ENCODE data around the gene PALD1.

Gene PALD1

DNA sequence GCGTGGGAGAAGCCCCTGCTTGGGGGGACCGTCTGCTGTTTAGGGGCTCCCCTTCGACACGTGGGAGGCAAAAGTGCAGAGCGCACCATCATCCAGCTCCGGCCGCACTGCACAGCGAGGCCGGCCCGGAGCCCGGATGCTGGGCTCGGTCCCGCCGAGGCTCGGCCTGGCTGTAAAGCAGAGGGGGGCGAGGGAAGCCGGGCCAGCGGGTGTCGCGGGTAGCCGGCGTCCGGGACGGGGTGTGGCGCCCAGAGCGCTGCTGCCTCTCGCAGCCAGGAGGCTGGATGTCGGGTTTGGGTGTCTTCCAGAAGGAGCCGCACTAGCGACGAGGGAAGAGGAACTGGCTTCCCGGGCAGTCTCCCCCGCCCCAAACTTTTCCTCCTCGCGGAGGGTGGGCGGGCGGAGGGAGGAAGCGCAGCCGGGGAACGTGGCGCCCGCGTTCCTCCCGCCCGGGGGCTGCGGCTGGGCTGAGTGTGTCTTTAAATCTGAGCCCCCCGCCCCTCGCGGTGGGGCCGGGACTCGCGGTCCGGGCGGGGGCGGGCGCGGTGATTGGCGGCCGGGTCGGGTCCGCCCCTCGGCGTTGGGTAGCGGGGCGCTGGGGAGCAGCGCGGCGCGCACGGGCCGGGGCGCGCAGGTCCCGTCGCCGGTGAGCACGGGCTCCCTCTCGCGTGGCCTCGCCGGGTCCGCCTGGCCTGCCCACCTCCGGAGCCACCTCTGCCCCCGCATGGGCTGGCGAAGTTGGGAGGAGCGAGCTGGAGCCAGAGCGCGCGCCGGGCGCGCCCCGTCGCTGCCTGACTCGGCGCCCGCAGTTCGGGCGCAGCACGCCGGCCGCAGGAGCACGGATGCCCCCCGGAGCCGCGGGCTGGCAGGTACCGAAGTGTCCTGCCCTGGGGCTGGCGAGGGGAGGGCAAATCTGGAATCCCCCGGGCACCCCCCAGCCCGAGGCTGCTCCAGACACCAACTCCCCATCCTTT is at the start of gene PALD1:
Gene PALD1, plus strand, starts transcription at position 577 of the 974 bp plus-strand sequence. CDS start 47,185 bp downstream, outside the sequence.
- peak; percentile 9 to 24 for DNase-seq

DNA sequence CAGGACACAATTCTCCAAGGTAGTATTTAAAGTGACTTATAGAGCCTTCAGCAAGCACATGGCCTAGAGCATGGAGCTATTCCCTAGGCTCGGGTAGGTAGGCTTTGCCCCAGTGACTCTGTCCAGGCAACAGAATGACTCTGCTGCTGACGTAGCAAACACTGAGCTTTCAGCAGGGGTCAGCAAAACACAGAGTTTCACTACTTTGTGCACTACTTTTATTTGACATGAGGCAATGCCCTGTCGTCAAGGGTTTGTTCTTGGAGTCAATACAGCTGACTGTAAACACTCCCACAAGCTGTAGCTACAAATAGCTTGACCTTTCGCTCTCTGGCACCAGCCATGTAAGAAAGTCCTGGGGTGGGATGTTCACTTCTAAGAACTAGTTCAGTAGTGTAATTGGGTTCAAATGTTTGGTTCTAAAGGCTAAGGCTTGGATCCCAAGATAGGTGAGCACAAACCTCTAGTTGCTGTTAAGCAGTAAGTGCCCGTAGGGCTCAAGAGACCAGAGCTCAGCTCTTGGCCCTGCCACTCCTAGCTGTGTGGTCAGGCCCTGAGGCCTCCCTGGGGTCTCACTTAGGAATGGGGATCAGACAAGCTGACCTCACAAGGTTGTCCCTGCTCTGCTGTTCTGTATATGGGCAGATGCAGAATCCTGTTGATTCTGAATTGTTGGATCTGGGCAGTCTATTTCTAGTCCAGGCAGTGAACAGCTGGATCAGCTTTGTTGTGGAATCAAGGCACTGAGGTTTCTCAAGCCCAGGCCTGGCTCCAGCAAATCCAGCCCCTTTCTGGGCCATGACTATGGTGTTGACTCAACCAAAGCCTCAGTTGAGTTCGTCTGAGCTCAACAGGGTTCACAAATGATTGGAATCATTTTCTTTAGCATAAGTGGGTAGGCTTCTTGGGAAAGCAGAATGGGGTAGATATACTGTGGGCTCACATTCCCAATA is 47.8 kb upstream of the PALD1 start:
- no peak for DNase-seq

DNA sequence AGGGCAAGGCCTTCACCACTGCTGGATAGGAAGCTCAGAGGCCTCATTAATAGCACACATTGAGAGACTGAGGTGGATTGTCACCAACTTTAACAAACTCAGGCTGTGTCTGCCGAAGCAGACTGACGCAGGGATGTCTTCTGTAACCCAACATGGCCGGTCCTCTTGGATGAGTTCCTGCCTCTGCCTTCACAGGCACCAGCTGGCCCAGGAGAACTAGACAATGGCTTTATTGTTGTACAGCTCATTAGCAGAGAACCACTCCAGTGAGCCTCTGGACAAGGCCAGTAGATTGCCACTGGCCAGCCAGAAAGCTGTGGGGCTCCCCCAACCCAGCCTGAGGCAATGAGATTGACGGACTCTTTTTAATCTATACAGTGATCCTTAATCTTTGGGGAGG is 46.5 kb upstream of the PALD1 start:
- no peak for DNase-seq

DNA sequence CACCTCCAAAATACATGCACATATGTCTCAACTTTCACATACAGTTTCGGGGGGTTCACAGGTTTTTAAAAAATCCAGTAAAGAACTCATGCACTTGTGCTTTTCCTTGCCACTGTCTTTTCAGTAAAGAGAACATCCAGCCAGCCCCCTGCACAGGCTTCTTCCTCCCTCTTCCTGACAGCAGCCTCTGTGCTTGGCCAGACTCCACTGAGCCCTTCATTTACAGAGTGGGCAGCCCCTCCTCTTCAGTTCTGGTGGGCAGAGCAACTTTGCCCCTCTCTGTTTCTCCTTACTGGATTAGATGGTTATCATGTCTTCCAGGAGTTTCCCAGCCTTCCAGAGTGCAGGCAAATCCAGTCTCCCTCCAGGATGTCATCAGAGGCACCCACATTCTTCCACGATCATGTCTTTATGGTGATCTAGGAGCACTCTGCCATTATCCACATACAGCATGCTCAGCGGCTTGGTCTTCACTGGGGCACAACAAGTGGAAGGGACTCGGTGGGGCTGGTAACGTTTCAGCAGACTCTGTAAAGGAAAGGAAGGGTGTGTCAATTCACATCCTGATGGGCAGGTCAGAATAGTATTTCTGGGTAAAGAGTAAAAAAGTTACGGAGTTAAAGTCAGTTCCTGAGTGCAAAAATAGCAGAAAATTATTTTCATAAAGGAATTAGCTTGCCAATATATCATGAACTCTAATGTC is 45.9 kb upstream of the PALD1 start:
- DNase-seq, result peak in 1 of 2 donors; percentile 13

DNA sequence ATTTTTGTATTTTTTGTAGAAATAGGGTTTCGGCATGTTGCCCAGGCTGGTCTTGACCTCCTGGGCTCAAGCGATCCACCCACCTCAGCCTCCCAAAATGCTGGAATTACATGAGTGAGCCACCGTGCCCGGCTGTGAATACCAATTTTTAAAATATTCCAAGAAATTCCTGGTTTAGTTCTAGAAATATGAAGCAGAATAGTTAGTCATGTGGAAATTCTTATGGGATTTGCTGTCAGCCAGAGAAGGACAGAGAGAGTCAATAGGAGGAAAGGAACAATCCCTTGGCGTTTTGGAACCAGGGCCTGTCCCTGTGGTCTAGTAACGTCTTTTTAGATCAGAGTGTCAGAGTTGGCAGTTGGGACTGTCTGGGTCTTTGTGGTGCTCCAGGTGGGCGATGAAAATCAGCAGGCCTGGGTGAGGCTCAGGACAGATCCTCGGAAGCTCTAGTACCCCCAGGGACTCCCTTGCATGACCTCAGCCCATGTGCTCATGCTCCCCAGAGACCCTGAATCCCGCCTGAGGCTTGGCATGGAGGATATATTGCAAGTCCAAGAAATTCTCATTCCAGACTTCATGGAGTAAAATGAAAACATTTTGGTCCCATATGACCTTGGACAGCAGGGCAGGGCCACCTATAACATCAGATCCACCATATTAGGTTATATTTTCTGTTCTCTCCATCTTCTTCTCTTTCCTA is 44.8 kb upstream of the PALD1 start:
- no peak for DNase-seq

DNA sequence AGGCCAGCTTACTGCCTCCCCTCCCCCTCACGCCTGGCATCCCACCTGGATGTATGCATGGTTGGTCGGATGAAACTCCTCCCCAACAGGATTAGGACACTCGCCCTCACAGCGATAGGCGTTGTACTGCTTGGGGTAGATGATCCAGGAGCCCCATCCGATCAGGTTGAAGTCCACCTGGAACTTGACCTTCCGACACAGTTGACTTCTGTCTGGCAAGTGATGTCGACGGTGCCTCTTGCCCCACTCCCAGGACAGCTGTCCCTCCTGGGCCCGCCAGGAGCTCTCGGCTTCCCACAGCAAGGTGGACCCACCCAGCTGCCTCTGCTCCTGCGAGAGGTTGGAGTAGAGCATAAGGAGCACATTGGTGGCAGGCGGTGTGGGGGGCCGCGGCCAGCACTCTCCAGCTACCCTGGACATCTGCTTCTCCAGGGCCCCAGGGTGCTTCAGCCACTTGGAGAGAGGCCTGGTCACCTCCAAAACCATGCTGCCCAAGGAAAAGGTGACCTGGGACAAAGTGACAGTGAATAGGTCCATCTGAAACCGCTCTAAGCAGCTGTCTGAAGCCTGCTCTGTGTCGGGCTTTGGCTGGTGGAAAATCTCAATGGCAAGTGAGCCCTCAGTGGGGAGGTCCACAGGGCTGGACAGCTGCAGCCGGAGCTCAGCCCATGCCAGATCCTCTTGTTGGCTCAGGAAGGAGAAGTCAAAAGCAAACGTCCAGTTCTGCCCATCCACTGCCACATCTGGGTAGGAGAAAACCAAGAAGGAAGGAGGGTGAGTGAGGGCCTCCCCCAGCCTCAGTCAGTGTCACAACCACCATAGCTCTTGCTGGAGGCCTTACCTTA is 43.1 kb upstream of the PALD1 start:
- DNase-seq, result no peak

DNA sequence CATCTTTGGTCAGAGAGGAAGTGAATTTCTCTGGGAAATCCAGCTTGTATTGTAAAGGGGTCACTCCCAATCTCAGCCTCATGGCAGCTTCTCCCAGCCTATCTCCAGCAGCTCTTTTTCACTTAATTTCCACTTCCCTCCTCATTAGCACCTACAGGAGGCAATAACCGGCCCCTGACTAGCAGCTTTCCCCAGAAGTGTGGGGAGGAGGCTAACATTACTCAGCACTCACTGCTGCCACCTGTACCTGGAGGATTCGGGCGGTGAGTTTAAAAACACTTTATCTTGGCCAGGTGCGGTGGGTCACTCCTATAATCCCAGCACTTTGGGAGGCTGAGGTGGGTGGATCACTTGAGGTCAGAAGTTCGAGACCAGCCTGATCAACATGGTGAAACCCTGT is 40.8 kb upstream of the PALD1 start:
- DNase-seq, result no peak

DNA sequence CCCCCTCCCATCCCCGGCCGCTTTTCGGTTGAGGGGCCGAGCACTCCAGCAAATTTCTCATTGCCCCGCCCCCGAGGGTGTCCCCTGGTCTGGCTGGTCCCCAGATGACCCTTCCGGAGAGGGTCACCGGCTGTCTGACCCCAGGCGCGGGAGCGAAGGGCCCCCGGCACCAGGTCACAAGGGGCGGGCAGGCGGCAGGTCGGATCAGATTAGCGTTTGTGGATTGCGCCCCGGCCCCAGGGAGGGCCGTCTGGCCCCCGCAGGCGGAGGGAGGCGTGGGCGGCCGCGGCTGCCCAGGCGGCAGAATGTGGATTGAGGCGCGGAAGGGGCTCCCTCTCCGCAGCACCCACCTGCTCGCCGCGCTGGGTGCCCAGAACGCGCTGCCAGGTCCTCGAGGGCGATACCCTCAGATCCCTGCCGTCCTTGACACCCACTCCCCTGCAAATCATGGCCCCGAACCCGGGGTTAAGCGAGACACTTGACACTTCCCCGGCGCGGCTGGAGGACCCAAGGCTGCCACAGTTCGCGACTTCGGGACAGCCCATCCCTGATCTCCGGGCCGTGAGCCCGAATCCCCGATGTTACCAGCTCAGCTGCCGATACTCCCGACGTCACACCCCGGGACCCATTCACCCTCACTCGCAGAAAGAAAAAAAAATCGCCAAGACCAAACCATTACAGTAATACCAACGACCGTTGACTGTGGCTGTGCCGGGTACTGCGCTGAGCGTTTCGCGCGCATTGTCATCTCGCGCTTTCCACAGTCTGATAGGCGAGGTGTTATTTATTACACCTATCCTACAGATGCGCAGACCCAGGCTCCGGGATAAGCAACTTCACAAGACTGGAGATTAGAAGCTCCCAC is 38.0 kb upstream of the PALD1 start:
- no peak for DNase-seq

DNA sequence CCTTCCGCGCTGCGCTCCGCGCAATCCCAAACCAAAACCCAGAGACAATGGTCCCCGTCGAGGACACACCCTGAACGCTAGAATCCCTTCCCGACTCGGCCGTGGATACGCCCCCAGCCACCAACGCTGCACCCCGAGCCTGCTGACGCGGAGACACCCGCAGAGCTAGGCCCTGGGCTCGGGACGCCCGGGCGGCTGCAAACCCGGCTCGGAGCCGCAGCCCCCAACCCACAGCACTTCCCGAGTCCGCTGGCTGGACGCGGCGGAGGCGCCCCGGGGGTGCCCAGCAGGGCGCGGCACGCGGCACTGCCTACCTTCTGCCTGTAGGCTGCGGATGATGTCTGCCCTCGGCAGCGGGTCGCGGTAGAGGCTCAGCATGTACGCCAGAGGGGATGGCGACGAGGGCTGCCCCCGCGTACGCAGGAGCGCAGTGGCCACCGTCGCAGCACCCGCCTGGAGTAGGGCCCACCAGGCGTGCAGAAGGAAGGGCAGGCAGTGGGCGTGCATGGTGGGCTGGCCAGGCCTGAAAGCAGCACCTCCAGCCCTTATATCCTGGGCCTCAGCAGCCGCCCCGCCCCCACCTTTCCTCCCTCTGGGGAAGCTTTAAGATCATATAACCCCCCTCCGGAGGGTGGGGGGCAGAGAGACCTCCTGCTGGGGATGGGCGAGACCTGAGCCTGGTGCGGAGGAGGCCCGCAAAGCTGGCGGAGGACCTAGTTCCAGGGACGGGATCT is 37.2 kb upstream of the PALD1 start, which contains the start of gene NODAL:
Gene NODAL, minus strand, starts transcription at position 521 of the 734 bp plus-strand sequence. Its CDS starts 14 bp downstream, at position 507.
- DNase-seq, result no peak

DNA sequence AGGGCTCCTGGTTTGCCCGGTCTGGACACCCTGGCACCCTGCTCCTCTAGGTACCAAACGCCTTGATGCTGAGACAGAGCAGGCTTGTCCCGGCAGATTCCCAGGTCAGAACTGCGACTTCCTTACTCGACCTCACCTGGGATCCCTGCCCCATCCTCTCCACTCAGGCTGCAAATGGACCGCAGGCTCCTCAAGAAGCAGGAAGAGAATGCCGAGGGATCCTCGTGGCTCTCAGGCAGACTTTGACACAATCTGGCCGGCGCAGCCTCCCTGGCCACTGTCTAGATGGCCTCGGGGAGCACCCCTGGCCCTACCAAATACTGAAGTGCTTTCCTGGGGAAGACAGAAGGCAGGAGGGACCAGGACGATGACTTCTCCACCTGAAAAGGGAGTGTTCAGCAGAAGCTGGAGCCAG is 36.7 kb upstream of the PALD1 start:
- DNase-seq, result no peak

DNA sequence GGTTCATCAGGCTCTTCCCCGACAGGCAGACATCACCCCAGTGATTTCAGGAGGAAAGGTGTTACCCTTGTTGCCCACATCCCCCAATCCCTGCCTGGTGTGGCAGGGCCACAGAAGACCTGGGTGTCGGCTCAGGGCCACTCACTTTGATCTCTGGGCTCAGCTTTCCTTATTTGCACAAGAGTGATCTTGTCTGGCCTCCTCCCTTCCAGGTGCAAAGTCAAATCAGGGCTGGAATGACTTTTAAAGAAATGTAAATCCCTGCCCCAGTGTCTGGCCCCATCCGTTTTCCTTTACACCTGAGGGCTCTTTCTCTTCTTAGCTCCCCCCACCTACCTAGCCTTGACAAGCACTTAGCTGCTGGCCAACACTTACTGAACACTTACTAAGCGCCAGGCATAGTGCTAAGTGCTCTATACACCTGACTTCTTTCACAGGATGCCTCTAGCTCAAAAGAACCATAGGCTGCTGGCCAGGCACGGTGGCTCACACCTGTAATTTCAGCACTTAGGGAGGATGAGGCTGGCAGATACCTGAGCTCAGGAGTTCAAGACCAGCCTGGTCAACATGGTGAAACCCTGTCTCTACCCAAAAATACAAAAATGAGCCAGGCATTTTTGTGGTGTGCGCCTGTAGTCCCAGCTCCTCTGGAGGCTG is 36.1 kb upstream of the PALD1 start:
- DNase-seq, result no peak

DNA sequence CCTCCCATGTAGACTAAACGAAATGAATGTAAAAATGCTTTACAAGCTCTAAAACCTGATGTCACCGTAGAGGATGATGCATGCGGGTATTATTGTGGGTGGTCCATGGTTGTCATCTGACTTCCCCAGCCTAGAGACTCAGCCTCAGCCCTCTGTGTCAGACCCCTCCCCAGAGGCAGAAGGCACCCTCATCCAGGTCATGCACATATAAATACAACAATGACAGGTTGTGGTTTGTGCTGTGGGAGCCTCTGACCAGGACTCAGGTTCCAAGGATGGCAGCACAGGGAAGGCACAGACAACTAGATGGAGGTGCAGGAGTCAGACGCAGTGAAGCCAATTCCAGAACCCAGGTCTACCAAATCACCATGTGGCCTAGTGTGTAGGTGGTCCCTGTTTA is 33.8 kb upstream of the PALD1 start:
- no peak for DNase-seq

DNA sequence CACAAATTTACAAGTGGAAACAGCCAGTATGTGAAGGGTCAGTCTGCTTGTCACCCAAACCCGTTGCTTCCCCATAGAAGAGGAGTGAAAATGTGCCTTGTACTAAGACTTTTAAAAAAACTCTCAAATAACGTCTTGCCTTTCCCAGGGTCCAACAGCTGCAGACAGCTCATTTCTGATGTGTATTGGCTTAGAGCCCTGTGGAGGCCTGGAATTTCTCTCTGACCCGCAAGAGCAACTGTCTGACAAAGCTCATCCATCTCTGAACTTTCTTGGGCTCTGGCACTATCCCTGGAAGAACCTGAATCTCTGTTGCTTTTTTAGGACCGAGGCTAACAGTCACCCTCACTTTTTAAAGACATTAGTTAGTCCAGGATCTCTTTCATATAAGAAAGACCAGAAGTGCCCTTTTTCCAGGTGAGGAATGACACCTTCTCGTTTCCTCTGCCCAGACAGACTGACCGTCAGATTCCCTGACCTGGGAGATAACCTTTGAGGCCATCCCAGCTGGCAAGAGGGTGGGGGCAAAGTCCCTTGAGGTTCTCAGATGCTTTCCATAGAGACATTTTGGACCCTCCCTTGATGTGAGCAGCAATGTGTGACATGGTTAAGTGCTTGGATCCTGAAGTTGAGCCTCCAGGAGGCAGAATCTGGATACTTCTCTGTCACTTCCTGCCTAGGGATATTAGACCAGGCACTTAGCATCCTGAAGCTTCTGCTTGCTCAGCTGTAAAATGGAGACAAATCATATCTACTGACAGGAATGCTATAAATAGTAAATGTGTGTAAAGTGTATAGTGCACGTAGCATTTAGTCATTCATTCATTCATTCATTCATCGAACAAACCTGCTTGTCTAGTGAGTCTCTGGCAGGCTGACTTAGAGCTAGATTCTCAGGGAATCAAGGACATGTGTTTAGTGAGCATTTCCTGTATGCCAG is 32.6 kb upstream of the PALD1 start:
- DNase-seq, result no peak

DNA sequence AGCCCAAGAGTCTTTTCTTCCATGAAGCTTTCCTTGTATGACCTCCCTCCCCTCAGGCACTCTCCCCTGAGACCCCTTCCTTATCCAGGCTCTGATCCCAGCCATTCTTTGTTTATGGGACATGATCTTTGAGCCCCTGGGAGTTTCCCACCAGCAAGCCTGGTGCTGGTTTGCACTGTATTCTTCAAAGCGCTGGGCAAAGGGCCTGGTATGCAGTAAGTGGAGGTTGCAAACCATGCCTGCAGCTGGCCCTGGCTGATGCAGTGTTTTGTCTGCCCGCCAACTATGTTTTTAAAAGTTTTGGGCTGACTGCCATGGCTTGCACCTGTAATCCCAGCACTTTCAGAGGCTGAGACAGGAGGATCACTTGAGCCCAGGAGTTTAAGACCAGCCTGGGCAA is 30.3 kb upstream of the PALD1 start:
- DNase-seq, result no peak

DNA sequence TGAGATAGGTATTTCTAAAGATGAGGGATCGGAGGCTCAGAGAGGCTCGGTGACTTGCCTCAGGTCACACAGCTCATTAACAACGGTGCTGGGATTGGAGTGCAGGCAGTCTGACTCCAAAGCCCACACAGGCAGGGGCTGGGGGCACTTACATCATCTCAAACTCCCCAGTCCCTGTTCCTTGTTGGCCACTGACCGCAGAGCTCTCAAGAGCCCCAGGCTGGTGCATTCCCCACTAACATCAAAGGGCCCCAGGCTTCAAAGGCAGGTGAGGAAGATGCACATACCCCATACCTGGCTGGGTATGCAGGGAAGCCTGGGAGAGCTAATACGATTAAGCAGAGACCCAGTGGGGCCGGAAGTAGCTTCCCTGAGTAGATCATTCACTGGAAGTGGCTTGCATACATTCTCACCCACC is 23.3 kb upstream of the PALD1 start:
- DNase-seq, result no peak

DNA sequence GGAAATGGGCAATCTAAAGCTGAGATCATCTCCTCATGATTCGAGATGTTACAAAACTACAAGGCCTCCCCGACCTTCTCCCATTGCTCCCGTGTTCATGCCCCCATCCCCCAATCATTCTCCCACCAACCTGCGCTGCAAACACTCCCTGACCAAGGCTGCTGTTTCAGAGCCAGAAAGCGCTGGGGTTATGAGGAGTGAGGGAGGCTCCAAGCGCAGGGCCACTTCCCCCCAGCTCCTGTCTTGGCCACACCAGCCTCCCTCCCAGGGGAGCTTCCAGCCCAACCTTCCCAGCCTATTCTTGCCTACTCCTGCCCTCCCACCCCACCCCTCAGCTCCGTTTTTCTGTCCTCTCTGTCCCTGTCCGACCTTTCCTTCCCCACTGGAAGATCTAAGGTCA is 22.4 kb upstream of the PALD1 start:
- DNase-seq, result no peak

DNA sequence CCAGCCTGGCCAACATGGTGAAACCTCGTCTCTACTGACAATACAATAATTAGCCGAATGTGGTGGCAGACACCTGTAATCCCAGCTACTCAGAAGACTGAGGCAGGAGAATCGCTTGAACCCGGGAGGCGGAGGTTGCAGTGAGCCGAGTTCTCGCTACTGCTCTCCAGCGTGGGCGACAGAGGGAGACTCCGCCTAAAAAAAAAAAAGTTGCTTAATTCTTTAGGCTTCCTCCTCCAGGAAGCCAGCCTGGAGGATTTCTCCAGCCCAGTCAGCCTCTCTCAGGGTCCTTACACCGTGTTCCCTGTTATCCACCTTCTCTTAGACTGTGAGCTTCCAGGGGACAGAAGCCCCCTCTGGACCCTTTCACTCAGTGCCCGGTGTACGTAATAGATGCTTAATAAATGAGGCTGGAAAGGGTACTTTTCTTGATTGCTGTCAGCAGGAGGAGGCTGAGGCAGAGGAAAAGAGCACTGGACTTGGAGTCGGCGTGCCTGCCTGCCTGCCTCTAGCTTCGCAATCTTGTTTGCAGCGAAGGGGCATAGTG is 20.7 kb upstream of the PALD1 start:
- DNase-seq, result no peak

Measured in CD4-positive, alpha-beta T cell treated with Interferon alpha-2 for 1 hour (primary cell).